HG02798 (cell line): ENCODE measurements around the gene CEACAM6.
"Not testable (repeated sequence)": the region's sequence is repeated elsewhere in the genome, so short reads cannot be mapped to it uniquely, and the experiment has no call there.

Source experiments
- ATAC-seq: cut with Tn5 transposase; IDR thresholded peaks from one replicate; pipeline ENCODE4 v1.9.1; 2021; ENCODE audit warnings: mild to moderate bottlenecking; ENCODE audit not compliant: unreplicated experiment, poor library complexity

CEACAM6 gene

GRCh38 chr19:41755328-41755913 lies at the start of gene CEACAM6:
CEACAM6 (plus strand) TSS chr19:41755530; CDS start chr19:41755639, 109 bp downstream.
- ATAC-seq: no peak

DNA sequence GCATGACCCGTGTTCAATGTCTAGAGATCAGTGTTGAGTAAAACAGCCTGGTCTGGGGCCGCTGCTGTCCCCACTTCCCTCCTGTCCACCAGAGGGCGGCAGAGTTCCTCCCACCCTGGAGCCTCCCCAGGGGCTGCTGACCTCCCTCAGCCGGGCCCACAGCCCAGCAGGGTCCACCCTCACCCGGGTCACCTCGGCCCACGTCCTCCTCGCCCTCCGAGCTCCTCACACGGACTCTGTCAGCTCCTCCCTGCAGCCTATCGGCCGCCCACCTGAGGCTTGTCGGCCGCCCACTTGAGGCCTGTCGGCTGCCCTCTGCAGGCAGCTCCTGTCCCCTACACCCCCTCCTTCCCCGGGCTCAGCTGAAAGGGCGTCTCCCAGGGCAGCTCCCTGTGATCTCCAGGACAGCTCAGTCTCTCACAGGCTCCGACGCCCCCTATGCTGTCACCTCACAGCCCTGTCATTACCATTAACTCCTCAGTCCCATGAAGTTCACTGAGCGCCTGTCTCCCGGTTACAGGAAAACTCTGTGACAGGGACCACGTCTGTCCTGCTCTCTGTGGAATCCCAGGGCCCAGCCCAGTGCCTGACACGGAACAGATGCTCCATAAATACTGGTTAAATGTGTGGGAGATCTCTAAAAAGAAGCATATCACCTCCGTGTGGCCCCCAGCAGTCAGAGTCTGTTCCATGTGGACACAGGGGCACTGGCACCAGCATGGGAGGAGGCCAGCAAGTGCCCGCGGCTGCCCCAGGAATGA lies 48.4 kb upstream of the CEACAM6 start:
- no peak for ATAC-seq

GRCh38 chr19:41707502-41707812 lies 47.9 kb upstream of the CEACAM6 start:
- ATAC-seq: no peak

- ATAC-seq: no peak
Observed at GRCh38 chr19:41707871-41708371, 47.4 kb upstream of the CEACAM6 start.

DNA sequence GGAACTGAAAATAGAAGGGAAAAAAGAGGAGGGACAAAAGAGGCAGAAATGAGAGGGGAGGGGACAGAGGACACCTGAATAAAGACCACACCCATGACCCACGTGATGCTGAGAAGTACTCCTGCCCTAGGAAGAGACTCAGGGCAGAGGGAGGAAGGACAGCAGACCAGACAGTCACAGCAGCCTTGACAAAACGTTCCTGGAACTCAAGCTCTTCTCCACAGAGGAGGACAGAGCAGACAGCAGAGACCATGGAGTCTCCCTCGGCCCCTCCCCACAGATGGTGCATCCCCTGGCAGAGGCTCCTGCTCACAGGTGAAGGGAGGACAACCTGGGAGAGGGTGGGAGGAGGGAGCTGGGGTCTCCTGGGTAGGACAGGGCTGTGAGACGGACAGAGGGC lies 46.8 kb upstream of the CEACAM6 start, which contains the start of gene CEACAM5:
Gene CEACAM5, plus strand, starts transcription at position 146 of the 400 bp plus-strand sequence. Its CDS starts 106 bp downstream, at position 252.
- no peak for ATAC-seq

- ATAC-seq: not testable (repeated sequence)
Observed at GRCh38 chr19:41709516-41709915, 45.8 kb upstream of the CEACAM6 start.

DNA sequence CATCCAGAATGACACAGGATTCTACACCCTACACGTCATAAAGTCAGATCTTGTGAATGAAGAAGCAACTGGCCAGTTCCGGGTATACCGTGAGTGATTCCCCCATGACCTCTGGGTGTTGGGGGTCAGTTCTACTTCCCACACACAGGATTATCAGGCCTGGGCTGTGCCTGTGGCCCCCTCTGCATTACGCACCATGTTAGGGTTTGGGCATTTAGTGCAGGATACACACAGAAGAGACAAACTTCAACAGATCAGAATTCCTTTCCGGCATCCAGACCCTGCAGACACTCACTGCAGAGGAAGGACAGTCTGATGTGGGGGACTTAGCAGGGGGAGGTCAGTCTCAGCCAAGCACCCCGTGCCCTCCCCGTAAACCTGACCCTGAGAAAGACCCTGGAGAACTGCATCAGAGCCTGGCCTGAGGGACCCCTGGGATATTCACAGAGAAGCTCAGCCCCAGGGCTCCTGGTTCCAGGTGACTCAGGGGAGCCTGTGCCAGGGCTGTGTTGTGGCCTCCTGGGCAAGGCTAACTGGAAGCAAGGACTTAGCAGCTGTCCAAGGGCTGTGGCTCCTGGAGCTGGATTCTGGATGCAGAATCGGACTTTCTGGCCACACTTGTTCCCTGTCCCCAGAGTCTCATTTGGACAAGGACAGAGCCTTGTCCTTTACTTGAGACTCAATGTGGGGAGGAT lies 45.2 kb upstream of the CEACAM6 start:
- ATAC-seq: no peak

GRCh38 chr19:41711376-41712261 lies 43.7 kb upstream of the CEACAM6 start:
- no peak for ATAC-seq

DNA sequence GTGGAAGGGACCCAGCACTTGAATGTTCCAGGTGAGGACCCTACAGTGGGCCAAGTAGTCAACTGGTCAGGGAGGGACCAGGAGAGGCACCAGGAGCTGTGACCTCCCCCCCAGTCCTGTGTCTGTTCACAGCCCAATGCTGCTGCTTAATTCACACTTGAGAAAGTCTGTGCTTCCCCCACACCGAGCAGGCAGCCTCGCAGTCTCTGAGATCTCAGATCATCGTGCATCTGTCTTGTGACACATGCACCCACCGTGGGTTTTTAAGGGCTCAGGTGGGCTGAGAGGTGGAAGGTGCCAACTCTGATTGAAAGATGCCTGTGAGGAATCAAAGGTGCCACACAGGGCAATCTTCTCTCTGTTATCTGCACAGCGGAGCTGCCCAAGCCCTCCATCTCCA lies 40.7 kb upstream of the CEACAM6 start:
- ATAC-seq: no peak

GRCh38 chr19:41718761-41719160 lies 36.6 kb upstream of the CEACAM6 start:
- ATAC-seq: no peak

DNA sequence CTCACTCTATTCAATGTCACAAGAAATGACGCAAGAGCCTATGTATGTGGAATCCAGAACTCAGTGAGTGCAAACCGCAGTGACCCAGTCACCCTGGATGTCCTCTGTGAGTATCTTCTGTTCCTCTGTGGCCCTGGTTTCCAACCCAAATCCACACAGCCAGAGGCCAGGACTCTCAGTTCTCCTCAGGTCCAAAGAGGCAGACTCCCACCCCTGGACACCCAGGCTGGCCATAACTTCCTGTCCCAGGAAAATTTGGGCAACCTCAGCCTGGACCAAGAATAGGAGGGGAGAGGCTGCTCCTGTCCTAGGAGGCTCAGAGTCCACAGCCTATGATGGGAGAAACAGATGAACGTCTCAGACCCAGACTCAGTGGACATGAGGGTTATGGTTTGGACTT lies 35.2 kb upstream of the CEACAM6 start:
- no peak for ATAC-seq

- no peak for ATAC-seq
Observed at GRCh38 chr19:41726493-41726892, 28.8 kb upstream of the CEACAM6 start.

DNA sequence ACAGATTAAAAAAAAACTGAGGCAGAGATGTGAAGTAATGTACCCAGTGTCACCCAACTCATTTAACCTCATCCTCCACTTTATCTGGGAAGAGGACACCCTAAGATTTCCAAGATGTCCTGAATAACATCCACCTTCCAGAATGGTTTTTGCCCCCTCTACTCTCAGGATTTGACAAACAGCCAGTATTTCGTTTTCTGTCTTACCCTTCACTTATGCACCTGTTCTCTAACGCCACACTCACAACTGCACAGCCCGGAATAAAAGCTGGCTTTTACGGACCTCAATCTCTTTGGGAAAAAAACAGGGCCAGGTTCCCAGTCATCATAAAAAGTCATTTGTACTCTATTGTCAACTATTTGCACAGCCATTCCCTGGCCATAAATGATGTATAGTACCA lies 21.2 kb upstream of the CEACAM6 start:
- no peak for ATAC-seq

- ATAC-seq: no peak
Observed at GRCh38 chr19:41734585-41734984, 20.7 kb upstream of the CEACAM6 start.

DNA sequence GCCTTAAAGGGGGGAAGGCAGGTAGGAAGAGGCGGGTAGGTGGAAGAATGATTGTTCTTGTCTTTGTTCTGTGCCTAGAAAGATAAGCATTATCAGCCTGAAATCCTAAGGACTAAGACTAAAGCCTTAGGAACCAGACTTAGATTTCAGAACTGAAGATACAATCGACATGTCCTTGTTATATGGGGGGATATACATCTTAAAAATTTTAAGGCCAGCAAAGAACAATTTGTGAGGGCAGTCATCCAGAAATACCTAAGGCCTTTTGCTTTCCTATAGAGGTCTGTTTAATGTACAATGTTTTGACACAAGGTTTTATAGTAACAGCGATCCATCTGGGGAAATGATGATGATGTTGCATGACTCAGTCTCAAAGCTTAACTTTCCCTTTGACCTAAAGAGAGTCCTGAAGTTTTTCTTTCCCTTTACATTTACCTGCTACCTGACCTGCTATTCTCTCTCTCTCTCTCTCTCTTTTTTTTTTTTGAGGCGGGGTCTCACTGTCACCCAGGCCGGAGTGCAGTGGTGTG lies 20.2 kb upstream of the CEACAM6 start:
- no peak for ATAC-seq

- no peak for ATAC-seq
Observed at GRCh38 chr19:41739361-41739760, 16.0 kb upstream of the CEACAM6 start.

- no peak for ATAC-seq
Observed at GRCh38 chr19:41740415-41741243, 14.7 kb upstream of the CEACAM6 start.

DNA sequence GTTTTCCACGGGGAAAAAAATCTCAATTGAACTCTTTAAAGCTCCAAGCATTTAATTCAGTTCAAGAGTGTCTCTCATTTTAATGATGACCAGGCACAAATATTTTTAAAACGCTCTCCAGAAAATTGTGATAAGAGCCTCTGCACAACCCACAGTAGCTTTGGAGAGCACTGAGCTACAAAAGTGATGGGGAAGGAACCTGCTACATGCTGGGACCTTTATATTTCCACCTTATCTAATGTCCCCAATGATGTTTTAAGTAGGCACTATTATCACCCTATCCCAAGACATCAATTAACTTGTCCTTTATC lies 14.1 kb upstream of the CEACAM6 start:
- ATAC-seq: no peak

DNA sequence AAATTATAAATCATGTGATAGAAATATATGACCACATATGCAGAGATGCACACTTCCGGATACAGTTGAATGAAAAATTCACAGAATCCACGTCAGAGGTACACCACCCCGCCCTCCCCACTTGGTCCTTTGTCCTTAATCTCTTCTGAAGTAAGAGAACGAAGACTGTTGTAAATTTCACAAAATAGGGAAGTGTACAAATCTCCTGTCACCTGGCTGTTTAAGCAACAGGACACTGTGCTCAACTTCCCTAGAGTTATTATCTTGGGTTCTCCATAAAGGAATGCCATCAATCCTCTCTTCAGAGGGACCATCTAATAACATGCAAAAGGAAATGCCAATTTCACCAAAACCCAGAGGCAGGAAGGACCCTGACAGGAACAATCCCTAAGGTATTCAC lies 10.5 kb upstream of the CEACAM6 start:
- ATAC-seq: no peak
